ENCODE measurements around the gene TEDC2.

TEDC2 gene

DNA sequence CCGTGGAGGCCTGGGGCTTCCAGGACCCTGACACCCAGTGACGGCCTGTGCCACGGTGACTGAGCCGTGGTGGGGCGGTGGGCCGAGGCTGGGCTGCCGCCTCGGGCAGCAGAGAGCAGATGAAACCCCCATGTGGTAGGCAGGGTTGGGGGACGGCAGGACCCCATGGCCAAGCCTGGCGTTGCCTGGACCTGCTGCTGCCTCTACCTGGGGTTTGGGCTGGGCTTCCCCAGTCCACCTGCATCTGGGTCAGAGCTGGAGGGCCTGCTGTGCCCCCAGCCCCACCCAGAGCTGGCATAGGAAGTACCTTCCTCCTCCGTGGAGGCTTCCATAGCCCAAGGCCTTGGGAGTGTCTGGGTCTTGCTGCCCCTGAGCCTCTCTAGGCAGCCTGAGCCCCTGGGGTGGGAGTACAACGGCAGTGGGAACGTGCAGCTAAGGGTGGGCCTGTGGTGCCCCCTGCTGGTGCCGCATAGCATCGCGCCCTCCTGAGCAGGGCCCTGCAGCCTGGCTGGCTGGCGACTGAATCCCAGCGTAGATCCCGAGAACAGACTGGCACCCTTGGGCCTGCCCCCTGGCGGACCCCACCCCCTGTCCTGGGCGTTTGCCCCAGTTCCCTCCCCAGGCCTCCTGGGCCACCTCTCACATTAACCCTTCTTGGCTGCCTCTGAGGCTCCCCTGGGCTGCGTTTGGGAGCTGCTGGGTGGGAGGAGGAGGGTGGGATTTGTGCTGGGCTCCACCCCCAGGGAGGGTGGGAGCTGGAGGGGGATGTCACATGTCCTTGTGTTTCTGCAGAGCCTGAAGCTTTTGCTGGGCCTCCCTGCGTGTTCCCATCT, 41.2 kb downstream of the TEDC2 start:
- no peak overlapping the region for H3K4me3 ChIP-seq (ENCODE audit: low read length)
- TF ChIP-seq, protein P1, sequence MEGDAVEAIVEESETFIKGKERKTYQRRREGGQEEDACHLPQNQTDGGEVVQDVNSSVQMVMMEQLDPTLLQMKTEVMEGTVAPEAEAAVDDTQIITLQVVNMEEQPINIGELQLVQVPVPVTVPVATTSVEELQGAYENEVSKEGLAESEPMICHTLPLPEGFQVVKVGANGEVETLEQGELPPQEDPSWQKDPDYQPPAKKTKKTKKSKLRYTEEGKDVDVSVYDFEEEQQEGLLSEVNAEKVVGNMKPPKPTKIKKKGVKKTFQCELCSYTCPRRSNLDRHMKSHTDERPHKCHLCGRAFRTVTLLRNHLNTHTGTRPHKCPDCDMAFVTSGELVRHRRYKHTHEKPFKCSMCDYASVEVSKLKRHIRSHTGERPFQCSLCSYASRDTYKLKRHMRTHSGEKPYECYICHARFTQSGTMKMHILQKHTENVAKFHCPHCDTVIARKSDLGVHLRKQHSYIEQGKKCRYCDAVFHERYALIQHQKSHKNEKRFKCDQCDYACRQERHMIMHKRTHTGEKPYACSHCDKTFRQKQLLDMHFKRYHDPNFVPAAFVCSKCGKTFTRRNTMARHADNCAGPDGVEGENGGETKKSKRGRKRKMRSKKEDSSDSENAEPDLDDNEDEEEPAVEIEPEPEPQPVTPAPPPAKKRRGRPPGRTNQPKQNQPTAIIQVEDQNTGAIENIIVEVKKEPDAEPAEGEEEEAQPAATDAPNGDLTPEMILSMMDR (IDR thresholded peaks at IDR 0.05; ENCODE audit: insufficient read depth, low read depth, low read length, missing control alignments): peak; percentile 90
- peak; percentile 76 for DNase-seq (ENCODE audit: low read depth)

GRCh38 chr16:2501946-2502895, 42.3 kb downstream of the TEDC2 start:
- DNase-seq (ENCODE audit: low read depth): no peak
- TF ChIP-seq, protein P1 (IDR thresholded peaks at IDR 0.05; ENCODE audit: insufficient read depth, low read depth, low read length, missing control alignments): no peak
- H3K4me3 ChIP-seq (ENCODE audit: low read length): no peak overlapping the region

DNA sequence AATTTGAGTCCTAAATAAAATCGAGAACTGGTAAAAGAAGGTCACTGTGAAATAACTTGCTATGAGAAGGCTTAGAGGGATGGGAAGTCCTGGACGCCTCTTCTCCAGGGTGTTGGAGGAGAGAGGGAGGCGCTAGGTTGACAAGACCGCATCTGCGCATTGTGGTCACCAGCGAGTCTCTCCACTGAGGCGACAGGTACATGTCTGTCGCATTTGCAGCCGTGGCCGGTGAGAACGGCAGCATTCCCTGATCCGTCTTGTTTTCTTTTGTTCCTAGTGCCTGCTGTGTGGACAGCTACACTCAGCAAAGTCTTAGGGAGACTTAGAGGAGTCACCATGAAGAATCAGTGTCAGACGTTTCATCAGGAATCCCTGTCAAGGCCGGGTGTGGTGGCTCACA, 45.8 kb downstream of the TEDC2 start:
- no peak overlapping the region for H3K4me3 ChIP-seq (ENCODE audit: low read length)
- DNase-seq (ENCODE audit: low read depth): no peak
- TF ChIP-seq, protein P1 (IDR thresholded peaks at IDR 0.05; ENCODE audit: insufficient read depth, low read depth, low read length, missing control alignments): no peak

DNA sequence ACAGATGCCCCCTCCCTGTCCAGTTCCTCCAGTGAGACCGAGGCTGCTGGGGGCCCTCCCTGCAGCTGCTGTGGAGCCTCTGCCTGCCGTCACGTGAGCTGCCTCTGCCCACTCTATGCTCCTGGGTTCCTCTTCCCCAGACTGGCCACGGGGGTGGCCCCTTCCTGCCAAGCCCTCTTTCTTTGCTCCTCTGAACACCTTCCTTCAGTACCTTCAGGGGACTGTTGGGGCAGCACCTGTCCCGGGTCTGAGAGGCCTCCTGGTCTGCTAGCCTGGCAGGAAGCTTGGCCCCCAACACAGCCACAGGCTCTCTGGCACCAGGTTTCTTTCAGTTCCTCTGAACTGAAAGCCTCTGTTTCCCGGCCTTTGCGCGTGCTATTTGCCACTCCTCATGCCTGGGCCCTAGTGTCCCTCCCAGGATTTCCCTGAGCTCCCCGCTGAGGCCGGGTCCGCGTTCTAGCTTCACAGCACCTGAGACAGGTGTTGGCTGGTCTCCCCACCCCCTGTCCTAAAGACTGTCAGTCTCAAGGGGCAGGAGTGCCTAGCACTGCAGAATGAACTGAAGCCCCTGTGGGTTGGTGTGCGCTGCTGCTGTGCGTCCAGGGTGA, 47.2 kb downstream of the TEDC2 start:
- TF ChIP-seq, protein P1 (IDR thresholded peaks at IDR 0.05; ENCODE audit: insufficient read depth, low read depth, low read length, missing control alignments): no peak

DNA sequence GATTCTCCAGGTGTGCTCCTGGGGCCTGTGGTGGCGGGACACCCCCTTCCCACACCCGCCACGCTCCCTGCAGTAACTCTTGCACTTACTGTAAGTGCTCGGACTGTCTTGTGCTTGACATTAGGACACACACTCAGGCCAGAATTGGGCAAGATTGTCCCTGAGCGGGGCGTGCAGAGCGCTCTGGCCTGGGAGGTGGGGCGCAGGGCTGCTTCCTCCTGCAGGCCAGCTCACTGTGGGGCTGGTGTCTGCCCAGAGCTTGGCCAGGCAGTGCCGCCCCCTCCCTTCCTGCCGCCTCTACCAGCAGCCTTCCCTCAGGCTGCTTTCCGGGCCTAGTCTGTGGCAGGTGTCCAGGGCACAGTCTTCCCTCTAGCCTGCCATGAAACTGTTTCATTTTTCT, 47.8 kb downstream of the TEDC2 start:
- TF ChIP-seq, protein P1 (IDR thresholded peaks at IDR 0.05; ENCODE audit: insufficient read depth, low read depth, low read length, missing control alignments): no peak
- DNase-seq (ENCODE audit: low read depth): no peak
- no peak overlapping the region for H3K4me3 ChIP-seq (ENCODE audit: low read length)

More for the DNA sequence above, 47.2 kb downstream of the TEDC2 start:
- no peak for DNase-seq (ENCODE audit: low read depth)
- no peak overlapping the region for H3K4me3 ChIP-seq (ENCODE audit: low read length)

GRCh38 chr16:2508722-2509400, 49.0 kb downstream of the TEDC2 start:
- DNase-seq (ENCODE audit: low read depth): no peak
- H3K4me3 ChIP-seq (ENCODE audit: low read length): no peak overlapping the region
- TF ChIP-seq, protein P1 (IDR thresholded peaks at IDR 0.05; ENCODE audit: insufficient read depth, low read depth, low read length, missing control alignments): no peak

Measured in epithelial cell of esophagus (primary cell).